GM12864 (cell line): ENCODE data around the gene EN1.

Source experiments
- DNase-seq: peaks from one replicate; pipeline ENCODE4 v3.0.0-alpha.2; 2011; ENCODE audit warnings: low read depth
- H3K4me3 ChIP-seq: 2 replicates; pipeline ENCODE4 v1.5.1; 2011; ENCODE audit warnings: mild to moderate bottlenecking, low read depth, low read length, control low read depth
- CTCF ChIP-seq: IDR thresholded peaks from 2 replicates; pipeline ENCODE4 v1.5.1; 2011; ENCODE audit warnings: low read depth, mild to moderate bottlenecking, moderate library complexity, low read length, control low read depth, inconsistent platforms; ENCODE audit errors: missing control alignments

Gene EN1

DNA sequence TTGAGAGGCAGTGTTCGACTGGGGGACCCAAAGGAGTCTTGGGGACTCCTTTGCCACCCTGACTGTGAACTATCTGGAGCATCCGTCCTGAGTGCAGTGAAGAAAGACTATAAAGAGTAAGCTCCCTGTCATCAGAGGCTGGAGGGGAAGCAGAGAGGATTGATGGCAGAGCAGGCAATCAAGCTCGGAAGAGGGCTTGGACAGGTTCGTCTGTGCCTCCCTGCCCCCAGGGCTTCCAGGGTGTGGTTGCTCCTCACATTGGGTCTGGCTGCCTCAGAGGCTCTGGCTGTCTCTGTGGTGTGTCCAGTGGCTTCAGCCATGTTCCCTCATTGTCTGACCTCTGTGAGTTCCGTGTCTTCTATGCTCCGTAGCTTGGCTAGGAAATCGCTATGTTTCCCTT lies 13.8 kb upstream of the EN1 start:
- no peak for DNase-seq
- TF ChIP-seq CTCF: no peak
- no peak overlapping the region for H3K4me3 ChIP-seq

- DNase-seq: no peak
These were observed 13.1 kb upstream of the EN1 start for GRCh38 chr2:118860506-118860905.

GRCh38 chr2:118859157-118859770 lies 11.8 kb upstream of the EN1 start:
- DNase-seq: no peak

More at GRCh38 chr2:118860506-118860905, 13.1 kb upstream of the EN1 start:
- no peak overlapping the region for H3K4me3 ChIP-seq
- no peak for TF ChIP-seq CTCF

GRCh38 chr2:118858485-118859156 lies 11.2 kb upstream of the EN1 start:
- no peak for TF ChIP-seq CTCF
- DNase-seq: no peak
- no peak overlapping the region for H3K4me3 ChIP-seq

More at GRCh38 chr2:118859157-118859770, 11.8 kb upstream of the EN1 start:
- no peak for TF ChIP-seq CTCF
- no peak overlapping the region for H3K4me3 ChIP-seq

- H3K4me3 ChIP-seq: no peak overlapping the region
- no peak for TF ChIP-seq CTCF
- no peak for DNase-seq
These were observed 10.4 kb upstream of the EN1 start for GRCh38 chr2:118857677-118858484.

DNA sequence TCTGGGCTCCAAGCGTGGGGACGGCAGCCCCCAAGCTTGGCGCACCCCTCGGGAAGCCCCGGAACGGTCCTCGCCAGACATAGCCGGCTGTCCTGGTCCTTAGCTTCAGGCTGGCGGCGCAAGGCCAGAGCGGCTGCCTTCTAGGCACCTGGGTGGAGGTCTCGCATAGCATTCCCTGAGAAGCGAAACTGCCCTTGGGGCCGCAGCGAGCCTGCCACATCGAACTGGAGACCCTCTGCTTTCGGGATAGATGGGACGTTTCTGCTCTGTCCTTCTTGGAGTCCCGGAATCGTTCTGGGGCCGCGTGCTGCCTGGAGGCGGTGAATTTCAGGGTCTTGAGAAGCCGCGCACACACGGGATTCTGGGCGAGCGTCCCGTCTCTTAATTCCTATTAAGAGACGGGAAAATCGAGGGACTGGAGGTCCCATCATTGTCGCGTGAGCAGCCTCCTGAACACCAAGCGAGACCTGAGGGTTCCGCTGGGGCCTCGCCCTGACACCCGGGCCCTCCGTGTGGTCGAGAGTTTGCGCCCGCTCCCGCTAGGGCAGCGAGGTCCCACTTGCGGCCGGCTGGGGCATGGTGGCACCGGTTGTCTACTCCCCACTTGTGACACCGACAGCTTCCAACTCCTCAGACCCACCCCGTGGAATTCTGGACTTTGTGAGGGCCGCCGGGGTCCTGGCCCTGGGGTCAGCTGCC lies 9.7 kb upstream of the EN1 start:
- no peak overlapping the region for H3K4me3 ChIP-seq
- no peak for DNase-seq
- no peak for TF ChIP-seq CTCF
